A549 (cell line): ENCODE results near the gene ESR1. TPM values are rescaled to one million over a fixed set of nuclear protein-coding genes. Genes with fewer than 3 reads are reported as not detected.

Experiments
- ATAC-seq, 2 experiments: fragments of 200-7000 bp in 1 of 2; fragments of >200 bp in 1 of 2; cut with Nextera tagmentation in 1 of 2; cut with Tn5 transposase in 1 of 2; 3 replicates each; pipeline versions ENCODE4 v1.8.0 to v1.9.1; 2018 to 2020; ENCODE audit warnings: mild to moderate bottlenecking in 1 of 2, moderate library complexity in 1 of 2
- CTCF ChIA-PET: fragments of 300-600 bp; sonication (Branson Sonifier 250); formaldehyde crosslinking; extraction: SDS; loops from one replicate; lab custom pipeline; 2021; ENCODE audit warnings: antibody characterized with exemption, inconsistent platforms; lab: Yijun Ruan, JAX
- POLR2A ChIA-PET: fragments of 350-600 bp; formaldehyde crosslinking; extraction: SDS; loops from one replicate; lab custom pipeline; 2021; ENCODE audit warnings: antibody characterized with exemption, inconsistent platforms; lab: Yijun Ruan, JAX
- DNase-seq, 2 experiments: peaks; one replicate each; pipeline versions ENCODE4 v3.0.0 to v3.0.0-alpha.2; 2011 to 2016; ENCODE audit warnings: low read depth in 1 of 2, low spot score in 1 of 2
- FAIRE-seq: peaks from 2 replicates; lab custom pipeline; 2011; peaks lifted over from hg19 to GRCh38; lab: Jason Lieb, UNC
- H3K27ac ChIP-seq, 2 experiments: fragments of >200 bp; sonication (Bioruptor Twin); formaldehyde crosslinking; 3 replicates each; pipeline ENCODE4 v1.5.1; 2016 to 2017
- H3K4me1 ChIP-seq: fragments of >200 bp; sonication (Bioruptor Twin); formaldehyde crosslinking; 3 replicates; pipeline ENCODE4 v1.6.1; 2016
- H3K4me2 ChIP-seq: fragments of >200 bp; sonication (Bioruptor Twin); formaldehyde crosslinking; 3 replicates; pipeline ENCODE4 v1.6.1; 2016
- H3K4me3 ChIP-seq: fragments of >200 bp; sonication (Bioruptor Twin); formaldehyde crosslinking; 3 replicates; pipeline ENCODE4 v1.5.1; 2016
- H3K9me3 ChIP-seq: fragments of >200 bp; sonication (Bioruptor Twin); formaldehyde crosslinking; 3 replicates; pipeline ENCODE4 v1.6.1; 2016
- CBX2 ChIP-seq: fragments of 200-600 bp; sonication (generic); IDR thresholded peaks from 2 replicates; pipeline ENCODE4 v1.6.1; 2016; ENCODE audit warnings: low read depth, mild to moderate bottlenecking, borderline replicate concordance
- CBX8 ChIP-seq: fragments of 200-600 bp; sonication (generic); IDR thresholded peaks from 2 replicates; pipeline ENCODE4 v1.6.1; 2016
- CHD4 ChIP-seq: fragments of 200-600 bp; sonication (generic); IDR thresholded peaks from 2 replicates; pipeline ENCODE4 v1.6.1; 2016; ENCODE audit warnings: antibody characterized with exemption, mild to moderate bottlenecking, borderline replicate concordance
- EHF ChIP-seq: fragments of 250-450 bp; sonication (Bioruptor Pico); IDR thresholded peaks from 2 replicates; pipeline ENCODE4 v1.5.0; 2020; ENCODE audit warnings: mild to moderate bottlenecking
- ELK1 ChIP-seq: fragments of 150-350 bp; IDR thresholded peaks from 2 replicates; pipeline ENCODE4 v1.6.1; 2014; ENCODE audit warnings: low read depth, mild to moderate bottlenecking, low read length
- FOSL2 ChIP-seq, 2 experiments: fragments of 450-650 bp in 1 of 2; fragments of >200 bp in 1 of 2; sonication (Bioruptor Twin) in 1 of 2; formaldehyde crosslinking; IDR thresholded peaks; 2 replicates each; pipeline versions ENCODE4 v1.5.0 to v1.6.1; 2016 to 2020; ENCODE audit warnings: mild to moderate bottlenecking in 1 of 2, moderate library complexity in 1 of 2
- GATA3 ChIP-seq: IDR thresholded peaks from 2 replicates; pipeline ENCODE4 v1.6.1; 2012; ENCODE audit warnings: borderline replicate concordance
- HEYL ChIP-seq: fragments of 250-450 bp; sonication (Bioruptor Pico); IDR thresholded peaks from 2 replicates; pipeline ENCODE4 v1.8.0; 2021; ENCODE audit warnings: mild to moderate bottlenecking, moderate library complexity
- HOXB13 ChIP-seq: fragments of 250-450 bp; sonication (Bioruptor Pico); IDR thresholded peaks from 2 replicates; pipeline ENCODE4 v1.5.0; 2020; ENCODE audit warnings: low read depth, mild to moderate bottlenecking, moderate library complexity
- JUNB ChIP-seq: fragments of >200 bp; sonication (Bioruptor Twin); formaldehyde crosslinking; IDR thresholded peaks from 2 replicates; pipeline ENCODE4 v1.6.1; 2016
- KDM5A ChIP-seq: fragments of 200-600 bp; sonication (generic); IDR thresholded peaks from 2 replicates; pipeline ENCODE4 v1.6.1; 2016; ENCODE audit warnings: antibody characterized with exemption, mild to moderate bottlenecking
- MAFK ChIP-seq: fragments of 450-650 bp; IDR thresholded peaks from 2 replicates; pipeline ENCODE4 v1.6.1; 2014; ENCODE audit not compliant: partially characterized antibody
- MYC ChIP-seq: IDR thresholded peaks from 2 replicates; pipeline ENCODE4 v1.6.1; 2012; ENCODE audit warnings: mild to moderate bottlenecking, inconsistent platforms, low read length, improper control_type of control experiment, borderline replicate concordance
- NFE2L2 ChIP-seq: fragments of 150-350 bp; conservative IDR thresholded peaks from 2 replicates; pipeline ENCODE4 v1.6.1; 2014; ENCODE audit warnings: low read length
- NPAS2 ChIP-seq: fragments of 250-450 bp; sonication (Bioruptor Pico); IDR thresholded peaks from 2 replicates; pipeline ENCODE4 v1.8.0; 2022; ENCODE audit warnings: mild to moderate bottlenecking, moderate library complexity, borderline replicate concordance
- REST ChIP-seq: fragments of 200-600 bp; sonication (generic); IDR thresholded peaks from 2 replicates; pipeline ENCODE4 v1.6.1; 2016; ENCODE audit warnings: antibody characterized with exemption, mild to moderate bottlenecking, moderate library complexity
- SMC3 ChIP-seq: fragments of >200 bp; sonication (Bioruptor Twin); formaldehyde crosslinking; IDR thresholded peaks from 3 replicates; pipeline ENCODE4 v1.6.1; 2018; ENCODE audit warnings: inconsistent platforms
- SREBF2 ChIP-seq: fragments of 450-650 bp; IDR thresholded peaks from 2 replicates; pipeline ENCODE4 v1.6.1; 2014; ENCODE audit warnings: mild to moderate bottlenecking, moderate library complexity
- TP53 ChIP-seq: fragments of 250-450 bp; sonication (Bioruptor Pico); IDR thresholded peaks from 2 replicates; pipeline ENCODE4 v1.5.0; 2021; ENCODE audit warnings: mild to moderate bottlenecking, moderate library complexity
- ZC3H11A ChIP-seq: fragments of 450-650 bp; IDR thresholded peaks from 2 replicates; pipeline ENCODE4 v1.6.1; 2014; ENCODE audit warnings: antibody characterized with exemption, mild to moderate bottlenecking
- WGBS: methylation state at CpG from one replicate; pipeline ENCODE4 v1.1.6; 2017; ENCODE audit errors: missing lambda C conversion rate; 5-methylcytosine and 5-hydroxymethylcytosine counted together
- polyA plus RNA-seq, 4 experiments: library from polyadenylated mRNA; depleted of rRNA in 3 of 4; stranded (reverse); fragments of >200 nt; fragmentation: RNase III in 1 of 4; extraction: RNeasy Plus Mini Kit Qiagen cat#74134 plus additional on column Dnase treatment in 1 of 4; gene quantifications; 2 replicates in 3 of 4; 3 replicates in 1 of 4; pipeline ENCODE4 v1.2.3, GENCODE V29; 2011 to 2017
- TF ChIP-seq, protein P1 (sequence below): fragments of 250-450 bp; sonication (Bioruptor Pico); IDR thresholded peaks from 2 replicates; pipeline ENCODE4 v1.5.0; 2021; ENCODE audit warnings: mild to moderate bottlenecking, moderate library complexity, borderline replicate concordance
- TF ChIP-seq, protein P2 (sequence below): IDR thresholded peaks from 2 replicates; pipeline ENCODE4 v1.6.1; 2012; ENCODE audit warnings: low read depth, borderline replicate concordance

Gene ESR1
- polyA plus RNA-seq, 2 of the 4 experiments (the other 2 are of a cell fraction), result not detected

GRCh38 chr6:151905072-151905471, 97.6 kb downstream of the ESR1 start:
- Histone ChIP-seq H3K4me1 (no peaks in the 10 kb centered on the region), H3K27ac (no peak overlapping the region), H3K9me3 (no peaks in the 10 kb centered on the region), H3K4me2 (no peak overlapping the region), H3K4me3 (no peak overlapping the region)
- DNase-seq (no peak), FAIRE-seq (no peak), ATAC-seq (no peak)
- ChIA-PET POLR2A (no interaction called here), CTCF (no interaction called here)
- WGBS, result 67% methylated on average over 3 of the region's 3 CpGs
- TF ChIP-seq HEYL, result no peak
- TF ChIP-seq FOSL2 (IDR thresholded peaks at IDR 0.05), result no peak
- TF ChIP-seq FOSL2 (CRISPR knock-in tag; IDR thresholded peaks at IDR 0.05), result no peak
- no peak for TF ChIP-seq REST
- TF ChIP-seq HOXB13 (CRISPR knock-in tag), result no peak
- TF ChIP-seq ELK1, result no peak
- TF ChIP-seq NFE2L2, result no peak
- no peak for TF ChIP-seq CBX2
- no peak for TF ChIP-seq MAFK
- TF ChIP-seq MYC, result no peak
- TF ChIP-seq NPAS2 (CRISPR knock-in tag), result no peak
- TF ChIP-seq EHF, result no peak
- TF ChIP-seq, protein P1, sequence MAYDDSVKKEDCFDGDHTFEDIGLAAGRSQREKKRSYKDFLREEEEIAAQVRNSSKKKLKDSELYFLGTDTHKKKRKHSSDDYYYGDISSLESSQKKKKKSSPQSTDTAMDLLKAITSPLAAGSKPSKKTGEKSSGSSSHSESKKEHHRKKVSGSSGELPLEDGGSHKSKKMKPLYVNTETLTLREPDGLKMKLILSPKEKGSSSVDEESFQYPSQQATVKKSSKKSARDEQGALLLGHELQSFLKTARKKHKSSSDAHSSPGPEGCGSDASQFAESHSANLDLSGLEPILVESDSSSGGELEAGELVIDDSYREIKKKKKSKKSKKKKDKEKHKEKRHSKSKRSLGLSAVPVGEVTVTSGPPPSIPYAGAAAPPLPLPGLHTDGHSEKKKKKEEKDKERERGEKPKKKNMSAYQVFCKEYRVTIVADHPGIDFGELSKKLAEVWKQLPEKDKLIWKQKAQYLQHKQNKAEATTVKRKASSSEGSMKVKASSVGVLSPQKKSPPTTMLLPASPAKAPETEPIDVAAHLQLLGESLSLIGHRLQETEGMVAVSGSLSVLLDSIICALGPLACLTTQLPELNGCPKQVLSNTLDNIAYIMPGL, result no peak
- TF ChIP-seq, all 56 proteins: peak for 0

DNA sequence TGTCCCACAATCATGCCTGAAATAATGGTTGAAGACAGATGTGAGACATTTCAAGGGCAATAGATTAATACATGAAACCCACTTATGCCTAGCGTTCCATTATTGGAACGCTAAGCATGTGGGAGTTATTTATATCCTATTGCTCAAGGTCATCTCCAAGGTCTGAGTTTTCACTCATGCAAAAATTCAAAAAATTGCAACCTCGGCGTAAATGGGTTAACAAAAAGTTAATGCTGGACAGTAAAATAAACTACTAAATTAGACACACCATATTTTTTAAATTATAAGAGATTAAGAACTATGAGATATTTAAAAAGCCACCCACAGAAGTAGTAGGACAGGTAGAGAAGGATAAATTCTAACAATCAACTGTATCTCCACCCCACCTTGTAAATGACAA, 98.4 kb downstream of the ESR1 start:
- H3K9me3 ChIP-seq, result no peaks in the 10 kb centered on the region
- ChIA-PET POLR2A (no interaction called here), CTCF (no interaction called here)
- ATAC-seq, result no peak
- no peaks in the 10 kb centered on the region for H3K4me1 ChIP-seq
- no peak for FAIRE-seq
- no peak overlapping the region for H3K4me3 ChIP-seq
- DNase-seq, result no peak
- no peak for TF ChIP-seq GATA3
- peak; percentile 73 for TF ChIP-seq MAFK
- WGBS, result 64% methylated on average over 4 of the region's 4 CpGs
- no peak overlapping the region for H3K4me2 ChIP-seq
- no peak overlapping the region for H3K27ac ChIP-seq

GRCh38 chr6:151911401-151911800, 103.9 kb downstream of the ESR1 start:
- H3K27ac ChIP-seq, result no peak overlapping the region
- POLR2A ChIA-PET, result no interaction called here
- no peak for TF ChIP-seq MAFK
- no peak for TF ChIP-seq JUNB
- no peak for TF ChIP-seq CHD4
- no peak for TF ChIP-seq KDM5A
- no peak for TF ChIP-seq HEYL
- no peak for TF ChIP-seq CBX8
- no peak for TF ChIP-seq EHF
- no peak for TF ChIP-seq FOSL2 (IDR thresholded peaks at IDR 0.05)
- no peak for TF ChIP-seq FOSL2 (CRISPR knock-in tag; IDR thresholded peaks at IDR 0.05)
- no peak for TF ChIP-seq SREBF2
- TF ChIP-seq, protein P2, sequence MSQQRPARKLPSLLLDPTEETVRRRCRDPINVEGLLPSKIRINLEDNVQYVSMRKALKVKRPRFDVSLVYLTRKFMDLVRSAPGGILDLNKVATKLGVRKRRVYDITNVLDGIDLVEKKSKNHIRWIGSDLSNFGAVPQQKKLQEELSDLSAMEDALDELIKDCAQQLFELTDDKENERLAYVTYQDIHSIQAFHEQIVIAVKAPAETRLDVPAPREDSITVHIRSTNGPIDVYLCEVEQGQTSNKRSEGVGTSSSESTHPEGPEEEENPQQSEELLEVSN, result no peak
- no peak for TF ChIP-seq GATA3
- TF ChIP-seq TP53, result no peak
- no peak for TF ChIP-seq SMC3
- no peak for TF ChIP-seq ZC3H11A
- TF ChIP-seq, all 56 proteins: peak for 0
- H3K4me3 ChIP-seq, result no peak overlapping the region
- FAIRE-seq (no peak), ATAC-seq (no peak), DNase-seq (no peak)
- WGBS, result 34% methylated on average over 2 of the region's 2 CpGs
- H3K4me2 ChIP-seq, result no peak overlapping the region
- H3K9me3 ChIP-seq, result no peaks in the 10 kb centered on the region
- H3K4me1 ChIP-seq, result peaks cover 16% of the 10 kb centered on the region
- CTCF ChIA-PET, result no interaction called here
